Panc1 (cell line): ENCODE results near the gene CRKL. TPM values are rescaled to one million over a fixed set of nuclear protein-coding genes. Genes with fewer than 3 reads are reported as not detected.
A peak's percentile ranks its signal among the peaks of the same experiment; 100 is the strongest.

ENCODE experiments used
- ATAC-seq: fragments of 200-7000 bp; cut with Tn5 transposase; 2 replicates; pipeline ENCODE4 v1.9.1; 2020; ENCODE audit warnings: mild to moderate bottlenecking, moderate library complexity
- BruUV-seq: library from RNA; stranded (reverse); fragments of 400-500 nt; replicated peaks from 2 replicates; lab custom pipeline; 2021; lab: Mats Ljungman, UMichigan
- CTCF ChIA-PET: fragments of 300-600 bp; sonication (Branson Sonifier 250); formaldehyde crosslinking; loops from one replicate; lab custom pipeline; 2022; ENCODE audit warnings: antibody characterized with exemption; lab: Charles Lee
- POLR2A ChIA-PET: fragments of 300-600 bp; sonication (Branson Sonifier 250); formaldehyde crosslinking; loops from one replicate; lab custom pipeline; 2022; ENCODE audit warnings: antibody characterized with exemption; lab: Charles Lee
- DNase-seq: peaks from one replicate; pipeline ENCODE4 v3.0.0-alpha.2; 2010; ENCODE audit warnings: low read depth, low spot score
- H3K27ac ChIP-seq: 2 replicates; pipeline ENCODE4 v1.5.1; 2011; ENCODE audit warnings: mild to moderate bottlenecking, low read length, inconsistent platforms
- H3K27me3 ChIP-seq: fragments of 200-500 bp; sonication (Bioruptor generic); 2 replicates; pipeline ENCODE4 v1.6.0; 2014; ENCODE audit warnings: low read length, inconsistent platforms; ENCODE audit not compliant: control insufficient read depth, insufficient read depth
- H3K36me3 ChIP-seq: fragments of 200-500 bp; sonication (Bioruptor generic); 2 replicates; pipeline ENCODE4 v1.5.1; 2014; ENCODE audit warnings: inconsistent platforms, mild to moderate bottlenecking, low read length, moderate library complexity; ENCODE audit not compliant: control insufficient read depth, insufficient read depth
- H3K4me1 ChIP-seq: 2 replicates; pipeline ENCODE4 v1.5.1; 2011; ENCODE audit warnings: inconsistent platforms, mild to moderate bottlenecking, low read length, moderate library complexity; ENCODE audit not compliant: control insufficient read depth, insufficient read depth
- H3K4me3 ChIP-seq, 2 experiments: 2 replicates each; pipeline ENCODE4 v1.5.1; 2011 to 2012; ENCODE audit warnings: low read depth in 2 of 2, low read length in 2 of 2, mild to moderate bottlenecking in 2 of 2, inconsistent platforms in 1 of 2, moderate library complexity in 1 of 2
- H3K9me3 ChIP-seq: fragments of 200-500 bp; sonication (Bioruptor generic); 2 replicates; pipeline ENCODE4 v1.5.1; 2014; ENCODE audit warnings: low read depth, mild to moderate bottlenecking, inconsistent platforms, low read length, moderate library complexity; ENCODE audit not compliant: control insufficient read depth, insufficient read depth
- CTCF ChIP-seq: fragments of 450-650 bp; IDR thresholded peaks from 2 replicates; pipeline ENCODE4 v1.5.1; 2017; ENCODE audit warnings: mild to moderate bottlenecking
- POLR2AphosphoS5 ChIP-seq: IDR thresholded peaks from 2 replicates; pipeline ENCODE4 v1.6.1; 2012; ENCODE audit warnings: mild to moderate bottlenecking, low read depth, low read length, moderate library complexity
- REST ChIP-seq, 2 experiments: IDR thresholded peaks; 2 replicates each; pipeline ENCODE4 v1.6.1; 2011 to 2012; ENCODE audit warnings: low read depth in 2 of 2, control low read depth in 1 of 2, low read length in 1 of 2, mild to moderate bottlenecking in 1 of 2, moderate library complexity in 1 of 2; ENCODE audit not compliant: insufficient read depth in 1 of 2
- SIN3A ChIP-seq: IDR thresholded peaks from 2 replicates; pipeline ENCODE4 v1.6.1; 2012; ENCODE audit warnings: low read depth, mild to moderate bottlenecking, low read length, moderate library complexity, borderline replicate concordance; ENCODE audit not compliant: insufficient read depth
- TCF7L2 ChIP-seq: IDR thresholded peaks from 2 replicates; pipeline ENCODE4 v1.6.1; 2011; ENCODE audit warnings: mild to moderate bottlenecking, low read depth, low read length, inconsistent platforms
- in situ Hi-C: cut with HindIII; loops from 2 replicates; pipeline ENCODE4 v1.10.0; 2016; ENCODE audit warnings: low sequenced_read_pairs, low pct_unique_long_range_greater_than_20kb
- intact Hi-C: fragments of 100-400 bp; cut with micrococcal nuclease; formaldehyde crosslinking; loops from one replicate; pipeline ENCODE4 v1.10.0; 2022; ENCODE audit not compliant: unreplicated experiment
- total RNA-seq: library from RNA; stranded (reverse); gene quantifications from one replicate; pipeline ENCODE4 v1.2.1, GENCODE V29; 2021; ENCODE audit not compliant: unreplicated experiment

CRKL gene
- total RNA-seq, 1 experiment from 2014 or later, result 59.4 TPM

- Histone ChIP-seq H3K36me3 (no peaks in the 10 kb centered on the region), H3K4me3 (no peak overlapping the region), H3K27ac (no peak overlapping the region), H3K4me1 (peaks cover 8% of the 10 kb centered on the region), H3K9me3 (no peaks in the 10 kb centered on the region), H3K27me3 (no peaks in the 10 kb centered on the region)
- 0 out of 2 replicates have a peak, but pooled peaks have one; percentile 51 for ATAC-seq
- CTCF ChIA-PET, result no interaction called here
- no TSS peak for BruUV-seq
- TF ChIP-seq TCF7L2, result no peak
- no peak for TF ChIP-seq CTCF
- TF ChIP-seq SIN3A, result no peak
- TF ChIP-seq POLR2AphosphoS5, result no peak
- TF ChIP-seq REST (IDR thresholded peaks at IDR 0.05; ENCODE audit: insufficient read depth in 1 of 2, low read depth in 2 of 2, low read length in 1 of 2), result no peak
- intact Hi-C loops, result no loop called here
- POLR2A ChIA-PET, result interaction anchor here (0.7 kb wide), 1 partner anchor 23 kb away, joined by 6 read pairs; no protein-coding TSS in a partner anchor
- DNase-seq, result no peak
- in situ Hi-C loops, result no loop called here
These were observed 20.0 kb downstream of the CRKL start for GRCh38 chr22:20937031-20937793.

- POLR2A ChIA-PET, result interaction anchor here (0.5 to 0.7 kb wide), 2 partner anchors 11 to 22 kb away, joined by 3 to 6 read pairs; no protein-coding TSS in a partner anchor
- in situ Hi-C loops (no loop called here), intact Hi-C loops (no loop called here)
- Histone ChIP-seq H3K36me3 (no peaks in the 10 kb centered on the region), H3K27ac (no peak overlapping the region), H3K9me3 (no peaks in the 10 kb centered on the region), H3K27me3 (no peaks in the 10 kb centered on the region), H3K4me1 (peaks cover 8% of the 10 kb centered on the region), H3K4me3 (no peak overlapping the region)
- ATAC-seq (no peak), DNase-seq (no peak)
- TF ChIP-seq POLR2AphosphoS5 (no peak), TCF7L2 (no peak), CTCF (no peak), REST (IDR thresholded peaks at IDR 0.05; ENCODE audit: insufficient read depth in 1 of 2, low read depth in 2 of 2, low read length in 1 of 2) (no peak), SIN3A (no peak)
- CTCF ChIA-PET, result interaction anchor here (0.6 kb wide), 1 partner anchor 21 kb away, joined by 3 read pairs; no protein-coding TSS in a partner anchor
- BruUV-seq, result no TSS peak
These were observed 20.8 kb downstream of the CRKL start for GRCh38 chr22:20937794-20938671.
